HG03439 (cell line): ENCODE results near the gene HERC4.
"Not testable (repeated sequence)": the region's sequence is repeated elsewhere in the genome, so short reads cannot be mapped to it uniquely, and the experiment has no call there.

Experiments
- ATAC-seq: cut with Tn5 transposase; IDR thresholded peaks from one replicate; pipeline ENCODE4 v1.9.1; 2021; ENCODE audit warnings: mild to moderate bottlenecking, moderate library complexity; ENCODE audit not compliant: unreplicated experiment

Gene HERC4

DNA sequence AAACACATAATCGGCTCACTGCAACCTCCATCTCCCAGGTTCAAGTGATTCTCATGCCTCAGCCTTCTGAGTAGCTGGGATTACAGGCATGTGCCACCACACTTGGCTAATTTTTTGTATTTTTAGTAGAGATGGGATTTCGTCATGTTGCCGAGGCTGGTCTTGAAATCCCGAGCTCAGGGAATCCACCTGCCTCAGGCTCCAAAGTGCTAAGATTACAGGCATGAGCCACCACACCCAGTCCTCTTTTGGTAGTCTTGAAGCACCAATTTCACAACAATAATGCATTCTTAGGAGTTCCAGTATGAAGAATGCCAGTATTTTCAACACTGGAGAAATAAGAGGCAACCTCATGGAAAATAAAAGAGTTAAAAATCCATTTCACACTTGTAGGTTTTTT, 109.0 kb downstream of the HERC4 start:
- not testable (repeated sequence) for ATAC-seq

- ATAC-seq: no peak
These were observed 109.6 kb downstream of the HERC4 start for GRCh38 chr10:67965456-67965855.

DNA sequence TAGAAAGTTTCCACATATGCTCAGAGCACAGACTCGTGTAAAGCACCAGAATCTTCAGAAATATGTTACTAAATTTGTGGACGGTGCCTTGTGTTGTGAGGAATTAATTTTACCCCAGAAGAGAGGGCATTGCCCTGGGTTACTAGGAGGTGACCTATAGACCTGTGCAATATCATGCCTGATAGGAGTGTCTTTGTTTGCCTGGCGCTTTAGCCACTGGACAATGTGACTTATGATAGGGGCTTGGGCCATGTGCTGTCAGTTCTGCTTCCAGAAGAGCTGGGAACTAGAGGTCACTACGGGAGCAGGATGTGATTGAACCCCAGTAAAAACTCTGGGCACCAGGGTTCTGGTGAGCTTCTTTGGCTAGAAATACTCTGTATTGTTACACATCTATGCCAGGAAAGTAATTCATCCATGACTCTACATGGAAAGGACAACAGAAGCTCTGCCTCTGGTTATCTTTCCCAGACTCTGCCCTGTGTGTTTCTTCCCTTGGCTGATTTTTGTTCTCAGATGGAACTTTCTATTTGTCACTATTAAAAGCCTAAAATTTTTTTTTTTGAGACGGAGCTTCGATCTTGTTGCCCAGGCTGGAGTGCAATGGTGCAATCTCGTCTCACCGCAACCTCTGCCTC, 115.1 kb downstream of the HERC4 start:
- ATAC-seq: no peak

GRCh38 chr10:67955614-67956013, 119.5 kb downstream of the HERC4 start:
- ATAC-seq: no peak

- no peak for ATAC-seq
These were observed 131.2 kb downstream of the HERC4 start for GRCh38 chr10:67943917-67944316.

DNA sequence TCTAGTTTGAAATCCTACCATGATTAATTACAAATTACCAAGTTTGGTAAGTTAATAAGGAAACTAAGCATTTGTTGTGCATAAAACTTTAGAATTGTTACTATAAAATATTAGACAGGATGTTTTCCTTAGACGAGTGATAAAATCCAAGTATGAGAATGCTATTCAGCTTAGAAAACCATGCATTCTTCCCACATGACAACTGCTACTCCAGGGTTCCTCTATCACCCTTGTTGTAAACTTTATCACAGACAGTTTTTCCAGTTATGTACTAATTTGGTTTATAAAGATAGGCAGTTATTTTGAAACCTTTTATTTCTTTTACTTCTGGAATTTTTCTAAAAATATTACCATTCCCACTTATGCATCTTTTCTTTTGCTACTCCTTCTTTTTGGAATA, 138.7 kb downstream of the HERC4 start:
- no peak for ATAC-seq

- ATAC-seq: no peak
These were observed 139.9 kb downstream of the HERC4 start for GRCh38 chr10:67935223-67935622.

- ATAC-seq: no peak
These were observed 140.7 kb downstream of the HERC4 start for GRCh38 chr10:67934336-67934735.

DNA sequence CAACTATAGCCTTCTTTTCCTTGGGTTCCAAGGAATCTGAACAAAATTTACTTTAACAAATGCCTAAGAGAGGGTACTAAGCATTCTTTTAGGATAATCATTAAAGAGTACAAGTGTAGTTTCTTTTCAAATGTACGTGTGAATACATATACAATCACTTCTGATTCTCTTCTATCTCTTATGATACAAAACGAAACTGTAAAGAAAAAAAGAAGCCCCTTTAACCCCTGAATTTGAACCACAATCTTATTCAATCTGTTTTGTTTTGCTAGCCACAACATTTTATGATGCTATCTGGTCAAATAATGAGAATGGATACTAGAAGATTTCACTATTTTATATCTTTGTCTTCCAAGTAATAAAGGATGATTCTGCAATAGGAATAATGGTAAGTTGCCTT, 141.9 kb downstream of the HERC4 start:
- no peak for ATAC-seq

DNA sequence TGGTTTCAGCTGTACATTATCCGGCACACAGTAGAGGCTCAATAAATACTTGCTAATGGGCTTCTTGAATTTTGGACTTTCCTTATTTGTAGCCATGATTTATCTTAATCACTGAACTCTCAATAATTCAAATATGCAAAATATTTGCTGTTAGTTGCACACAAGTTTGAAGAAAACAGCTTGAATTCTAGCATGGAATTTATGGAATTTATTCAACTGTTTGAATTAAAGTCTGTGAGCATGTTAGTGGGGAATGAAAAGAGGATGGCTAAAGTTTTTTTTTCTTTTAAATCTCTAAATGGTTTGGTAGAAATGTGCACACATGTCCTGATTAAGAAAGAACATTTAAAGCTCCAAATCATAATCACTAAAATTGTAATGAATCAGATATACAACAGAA, 148.1 kb downstream of the HERC4 start:
- ATAC-seq: no peak

- no peak for ATAC-seq
These were observed 149.6 kb downstream of the HERC4 start for GRCh38 chr10:67925449-67926005.

GRCh38 chr10:67924136-67924535, 150.9 kb downstream of the HERC4 start:
- ATAC-seq: no peak

GRCh38 chr10:67923551-67923950, 151.5 kb downstream of the HERC4 start:
- no peak for ATAC-seq

DNA sequence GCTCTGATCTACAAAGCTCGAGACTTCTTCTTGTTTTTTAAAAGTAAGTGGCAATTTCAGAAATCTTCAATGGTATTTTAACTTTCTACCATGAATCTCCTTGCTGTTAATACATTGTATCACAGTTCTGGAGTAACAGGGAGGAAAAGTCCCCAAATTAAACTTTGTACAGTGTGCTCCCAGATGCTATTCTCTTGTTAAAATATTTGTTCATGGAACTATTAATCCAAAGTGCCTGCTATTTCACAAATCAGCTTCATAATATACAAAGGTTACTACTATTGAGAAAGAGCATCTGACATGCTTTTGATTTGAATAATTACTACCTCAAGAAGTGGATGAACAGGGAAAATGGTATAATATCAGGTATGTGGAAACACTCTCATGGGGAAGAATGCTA, 154.0 kb downstream of the HERC4 start:
- no peak for ATAC-seq

DNA sequence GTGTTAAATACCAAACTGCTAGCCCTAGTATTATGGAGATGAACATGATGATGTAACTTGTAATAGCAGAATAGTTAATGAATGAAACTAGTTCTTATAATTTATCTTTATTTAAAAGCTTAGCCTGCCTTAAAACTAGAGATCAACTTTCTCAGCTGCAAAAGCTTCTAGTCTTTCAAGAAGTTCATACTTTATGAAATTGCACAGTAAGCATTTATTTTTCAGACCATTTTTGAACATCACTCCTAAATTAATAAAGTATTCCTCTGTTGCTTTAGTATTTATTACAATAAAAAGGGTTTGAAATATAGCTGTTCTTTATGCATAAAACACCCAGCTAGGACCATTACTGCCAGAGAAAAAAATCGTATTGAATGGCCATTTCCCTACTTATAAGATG, 157.4 kb downstream of the HERC4 start:
- no peak for ATAC-seq

DNA sequence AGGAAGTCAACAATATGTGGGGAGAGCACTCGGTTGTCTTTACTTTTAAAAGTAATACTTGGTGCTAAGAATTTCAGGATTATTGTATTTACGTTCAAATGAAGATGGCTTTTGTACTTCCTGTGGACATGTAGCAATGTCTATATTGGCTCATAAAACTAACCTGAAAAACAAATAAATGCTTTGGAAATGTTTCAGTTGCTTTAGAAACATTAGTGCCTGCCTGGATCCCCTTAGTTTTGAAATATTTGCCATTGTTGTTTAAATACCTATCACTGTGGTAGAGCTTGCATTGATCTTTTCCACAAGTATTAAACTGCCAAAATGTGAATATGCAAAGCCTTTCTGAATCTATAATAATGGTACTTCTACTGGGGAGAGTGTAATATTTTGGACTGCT, 157.9 kb downstream of the HERC4 start:
- ATAC-seq: no peak

- ATAC-seq: no peak
These were observed 160.2 kb downstream of the HERC4 start for GRCh38 chr10:67914777-67915340.

DNA sequence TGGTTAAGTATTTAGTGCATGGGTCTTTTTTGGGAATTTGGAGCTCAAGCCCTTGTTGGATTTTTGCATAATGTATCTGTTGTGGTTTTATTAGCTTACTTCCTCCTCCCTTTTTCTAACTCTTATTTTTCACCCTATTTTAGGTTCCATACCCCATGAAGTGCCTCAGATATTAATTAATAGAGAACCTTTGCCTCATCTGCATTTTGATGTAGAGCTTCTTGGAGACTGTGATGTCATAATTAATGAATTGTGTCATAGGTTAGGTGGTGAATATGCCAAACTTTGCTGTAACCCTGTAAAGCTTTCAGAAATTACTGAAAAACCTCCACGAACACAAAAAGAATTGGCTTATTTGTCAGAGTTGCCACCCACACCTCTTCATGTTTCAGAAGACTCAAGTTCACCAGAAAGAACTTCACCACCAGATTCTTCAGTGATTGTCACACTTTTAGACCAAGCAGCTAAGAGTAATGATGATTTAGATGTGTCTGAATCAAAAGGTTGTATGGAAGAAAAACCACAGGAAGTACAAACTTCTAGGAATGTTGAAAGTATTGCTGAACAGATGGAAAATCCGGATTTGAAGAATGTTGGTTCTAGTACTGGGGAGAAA, 162.6 kb downstream of the HERC4 start:
- no peak for ATAC-seq

DNA sequence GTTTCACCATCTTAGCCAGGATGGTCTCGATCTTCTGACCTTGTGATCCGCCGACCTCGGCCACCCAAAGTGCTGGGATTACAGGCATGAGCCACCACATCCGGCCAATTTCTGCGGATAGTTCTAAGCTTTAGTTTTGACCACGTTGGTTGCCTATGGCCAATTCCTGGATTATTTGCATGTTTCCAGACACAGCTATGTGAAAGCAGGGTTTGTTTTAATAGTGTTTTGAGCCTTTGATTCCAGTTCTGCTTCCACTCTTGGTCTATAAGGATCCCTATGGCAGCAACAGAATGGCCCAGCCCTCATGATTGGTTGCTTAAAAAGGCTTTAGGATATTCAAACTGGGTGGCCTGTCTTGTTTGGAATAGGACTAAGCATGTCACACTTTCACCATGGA, 171.5 kb downstream of the HERC4 start:
- no peak for ATAC-seq

- no peak for ATAC-seq
These were observed 181.4 kb downstream of the HERC4 start for GRCh38 chr10:67893637-67894036.

DNA sequence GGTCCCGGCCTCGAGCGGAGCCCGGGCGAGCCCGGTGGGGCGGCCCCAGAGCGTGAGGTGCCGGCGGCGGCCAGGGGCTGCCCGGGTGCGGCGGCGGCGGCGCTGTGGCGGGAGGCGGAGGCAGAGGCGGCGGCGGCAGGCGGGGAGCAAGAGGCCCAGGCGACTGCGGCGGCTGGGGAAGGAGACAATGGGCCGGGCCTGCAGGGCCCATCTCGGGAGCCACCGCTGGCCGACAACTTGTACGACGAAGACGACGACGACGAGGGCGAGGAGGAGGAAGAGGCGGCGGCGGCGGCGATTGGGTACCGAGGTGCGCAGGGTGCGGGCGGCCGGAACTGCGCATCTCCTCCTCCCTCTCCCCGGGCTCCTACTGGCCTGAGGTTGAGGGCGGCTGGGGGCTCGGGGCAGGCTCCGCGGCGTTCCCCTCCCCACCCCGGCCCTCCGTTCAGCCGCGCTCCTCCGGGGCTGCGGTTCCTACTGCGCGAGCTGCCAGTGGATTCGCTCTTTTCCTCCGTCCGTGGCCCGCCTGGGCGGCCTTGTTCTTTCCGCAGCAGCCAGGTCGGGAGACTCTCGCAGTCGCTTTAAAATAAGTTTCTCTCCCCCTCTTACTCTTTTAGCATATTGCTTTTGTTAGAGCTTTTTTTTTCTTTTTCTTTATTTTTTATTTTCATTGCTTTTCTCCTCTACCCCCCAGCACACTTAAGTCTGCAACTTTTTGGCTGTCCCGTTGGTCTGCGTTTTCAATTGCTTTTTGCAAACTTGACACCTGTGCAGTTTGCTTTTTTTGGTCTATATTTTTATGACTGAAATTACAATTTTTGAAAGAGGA, 190.0 kb downstream of the HERC4 start:
- peak; percentile 56 for ATAC-seq
